Renal cortical epithelial cell (primary cell): ENCODE data around the gene PDE11A. TPM values are rescaled to one million over a fixed set of nuclear protein-coding genes. Genes with fewer than 3 reads are reported as not detected.

Experiments used
- DNase-seq: peaks from one replicate; pipeline ENCODE4 v3.0.0-alpha.2; 2011; ENCODE audit warnings: low read depth
- total RNA-seq: library from RNA; depleted of rRNA; stranded (reverse); fragments of >200 nt; gene quantifications from 2 replicates; pipeline ENCODE4 v1.2.3, GENCODE V29; 2014

The PDE11A gene
- total RNA-seq, 1 donor from 2014 or later, result 5.8 TPM

GRCh38 chr2:177818412-177818811 is 254.2 kb downstream of the PDE11A start:
- no peak for DNase-seq

GRCh38 chr2:177817300-177817699 is 255.3 kb downstream of the PDE11A start:
- DNase-seq, result peak; percentile 6

- no peak for DNase-seq
These were observed 255.8 kb downstream of the PDE11A start for GRCh38 chr2:177816766-177817165.

- DNase-seq, result no peak
These were observed 259.7 kb downstream of the PDE11A start for GRCh38 chr2:177812713-177813396.

- DNase-seq, result no peak
These were observed 261.7 kb downstream of the PDE11A start for GRCh38 chr2:177810906-177811305.

GRCh38 chr2:177808984-177809809 is 263.4 kb downstream of the PDE11A start:
- peak; percentile 31 for DNase-seq

GRCh38 chr2:177806025-177806424 is 266.6 kb downstream of the PDE11A start:
- DNase-seq, result peak; percentile 5

- peak; percentile 40 for DNase-seq
These were observed 273.0 kb downstream of the PDE11A start for GRCh38 chr2:177799531-177799930.

- no peak for DNase-seq
These were observed 274.8 kb downstream of the PDE11A start for GRCh38 chr2:177797808-177798207.

GRCh38 chr2:177796654-177797415 is 275.7 kb downstream of the PDE11A start:
- DNase-seq, result no peak

GRCh38 chr2:177796011-177796410 is 276.6 kb downstream of the PDE11A start:
- DNase-seq, result no peak

GRCh38 chr2:177785143-177785542 is 287.4 kb downstream of the PDE11A start:
- peak; percentile 59 for DNase-seq

GRCh38 chr2:177784745-177785067 is 287.9 kb downstream of the PDE11A start:
- DNase-seq, result no peak

GRCh38 chr2:177783835-177784744 is 288.5 kb downstream of the PDE11A start:
- DNase-seq, result peak; percentile 90

GRCh38 chr2:177783091-177783490 is 289.5 kb downstream of the PDE11A start:
- peak; percentile 91 for DNase-seq

- DNase-seq, result no peak
These were observed 290.0 kb downstream of the PDE11A start for GRCh38 chr2:177782613-177783012.

- no peak for DNase-seq
These were observed 294.1 kb downstream of the PDE11A start for GRCh38 chr2:177778472-177778871.

- peak; percentile 62 for DNase-seq
These were observed 300.0 kb downstream of the PDE11A start for GRCh38 chr2:177772529-177772928.

GRCh38 chr2:177771191-177771590 is 301.4 kb downstream of the PDE11A start:
- DNase-seq, result peak; percentile 77

GRCh38 chr2:177767768-177768167 is 304.8 kb downstream of the PDE11A start:
- no peak for DNase-seq

- no peak for DNase-seq
These were observed 306.9 kb downstream of the PDE11A start for GRCh38 chr2:177765698-177766097.
